ENCODE results near the gene CBX4. TPM values are rescaled to one million over a fixed set of nuclear protein-coding genes. Genes with fewer than 3 reads are reported as not detected.

CBX4 gene
- total and polyA plus RNA-seq, 2 of the 13 experiments (the other 11 are each of a cell fraction or from before 2014, with no cell fraction given): 25.8 to 50.8 TPM

DNA sequence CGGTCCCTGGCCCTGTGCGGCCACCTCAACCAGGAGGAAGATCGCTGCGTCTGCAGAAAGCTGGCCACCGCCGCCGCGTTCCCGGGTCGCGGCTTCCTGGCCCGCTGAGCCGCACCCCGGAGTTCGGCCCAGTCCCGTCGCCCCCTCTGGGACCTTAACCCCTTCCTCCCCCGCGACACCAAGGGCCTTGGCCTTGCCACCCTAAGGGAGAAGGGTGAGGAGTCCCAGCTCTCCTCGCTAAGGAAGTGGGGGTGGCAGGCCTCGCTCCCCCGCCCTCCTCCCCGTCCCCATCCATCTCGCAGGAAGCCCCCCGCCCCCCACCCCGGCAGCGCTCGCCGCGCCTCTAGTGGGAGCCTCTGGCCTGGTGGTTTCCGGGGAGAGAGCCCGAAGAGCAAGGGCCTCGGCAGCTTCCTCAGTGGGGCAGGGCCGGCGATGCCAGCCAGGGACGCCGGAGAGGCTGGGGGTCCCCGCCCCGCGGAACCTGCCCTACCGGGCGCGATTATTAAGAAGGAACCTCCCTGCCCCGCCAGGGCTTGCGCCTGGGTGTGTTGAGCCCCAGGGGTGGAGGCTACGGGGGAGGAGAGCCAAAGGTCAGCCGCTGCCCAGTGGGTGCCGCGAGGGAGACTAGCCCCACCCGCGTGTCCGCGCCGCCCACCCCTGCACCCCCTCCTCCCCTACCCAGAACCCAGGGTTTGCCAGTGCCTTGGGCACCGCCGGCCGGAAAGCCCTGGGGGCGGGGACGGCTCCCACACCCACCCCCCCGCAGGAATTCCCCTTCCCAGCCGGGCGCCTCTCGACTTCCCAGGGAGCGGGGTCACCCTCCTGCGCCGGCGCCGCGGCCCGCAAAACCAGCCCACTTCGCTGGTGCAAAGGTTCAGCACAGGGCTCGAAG, 6.8 kb downstream of the CBX4 start (continued):
- TF ChIP-seq, protein P1, sequence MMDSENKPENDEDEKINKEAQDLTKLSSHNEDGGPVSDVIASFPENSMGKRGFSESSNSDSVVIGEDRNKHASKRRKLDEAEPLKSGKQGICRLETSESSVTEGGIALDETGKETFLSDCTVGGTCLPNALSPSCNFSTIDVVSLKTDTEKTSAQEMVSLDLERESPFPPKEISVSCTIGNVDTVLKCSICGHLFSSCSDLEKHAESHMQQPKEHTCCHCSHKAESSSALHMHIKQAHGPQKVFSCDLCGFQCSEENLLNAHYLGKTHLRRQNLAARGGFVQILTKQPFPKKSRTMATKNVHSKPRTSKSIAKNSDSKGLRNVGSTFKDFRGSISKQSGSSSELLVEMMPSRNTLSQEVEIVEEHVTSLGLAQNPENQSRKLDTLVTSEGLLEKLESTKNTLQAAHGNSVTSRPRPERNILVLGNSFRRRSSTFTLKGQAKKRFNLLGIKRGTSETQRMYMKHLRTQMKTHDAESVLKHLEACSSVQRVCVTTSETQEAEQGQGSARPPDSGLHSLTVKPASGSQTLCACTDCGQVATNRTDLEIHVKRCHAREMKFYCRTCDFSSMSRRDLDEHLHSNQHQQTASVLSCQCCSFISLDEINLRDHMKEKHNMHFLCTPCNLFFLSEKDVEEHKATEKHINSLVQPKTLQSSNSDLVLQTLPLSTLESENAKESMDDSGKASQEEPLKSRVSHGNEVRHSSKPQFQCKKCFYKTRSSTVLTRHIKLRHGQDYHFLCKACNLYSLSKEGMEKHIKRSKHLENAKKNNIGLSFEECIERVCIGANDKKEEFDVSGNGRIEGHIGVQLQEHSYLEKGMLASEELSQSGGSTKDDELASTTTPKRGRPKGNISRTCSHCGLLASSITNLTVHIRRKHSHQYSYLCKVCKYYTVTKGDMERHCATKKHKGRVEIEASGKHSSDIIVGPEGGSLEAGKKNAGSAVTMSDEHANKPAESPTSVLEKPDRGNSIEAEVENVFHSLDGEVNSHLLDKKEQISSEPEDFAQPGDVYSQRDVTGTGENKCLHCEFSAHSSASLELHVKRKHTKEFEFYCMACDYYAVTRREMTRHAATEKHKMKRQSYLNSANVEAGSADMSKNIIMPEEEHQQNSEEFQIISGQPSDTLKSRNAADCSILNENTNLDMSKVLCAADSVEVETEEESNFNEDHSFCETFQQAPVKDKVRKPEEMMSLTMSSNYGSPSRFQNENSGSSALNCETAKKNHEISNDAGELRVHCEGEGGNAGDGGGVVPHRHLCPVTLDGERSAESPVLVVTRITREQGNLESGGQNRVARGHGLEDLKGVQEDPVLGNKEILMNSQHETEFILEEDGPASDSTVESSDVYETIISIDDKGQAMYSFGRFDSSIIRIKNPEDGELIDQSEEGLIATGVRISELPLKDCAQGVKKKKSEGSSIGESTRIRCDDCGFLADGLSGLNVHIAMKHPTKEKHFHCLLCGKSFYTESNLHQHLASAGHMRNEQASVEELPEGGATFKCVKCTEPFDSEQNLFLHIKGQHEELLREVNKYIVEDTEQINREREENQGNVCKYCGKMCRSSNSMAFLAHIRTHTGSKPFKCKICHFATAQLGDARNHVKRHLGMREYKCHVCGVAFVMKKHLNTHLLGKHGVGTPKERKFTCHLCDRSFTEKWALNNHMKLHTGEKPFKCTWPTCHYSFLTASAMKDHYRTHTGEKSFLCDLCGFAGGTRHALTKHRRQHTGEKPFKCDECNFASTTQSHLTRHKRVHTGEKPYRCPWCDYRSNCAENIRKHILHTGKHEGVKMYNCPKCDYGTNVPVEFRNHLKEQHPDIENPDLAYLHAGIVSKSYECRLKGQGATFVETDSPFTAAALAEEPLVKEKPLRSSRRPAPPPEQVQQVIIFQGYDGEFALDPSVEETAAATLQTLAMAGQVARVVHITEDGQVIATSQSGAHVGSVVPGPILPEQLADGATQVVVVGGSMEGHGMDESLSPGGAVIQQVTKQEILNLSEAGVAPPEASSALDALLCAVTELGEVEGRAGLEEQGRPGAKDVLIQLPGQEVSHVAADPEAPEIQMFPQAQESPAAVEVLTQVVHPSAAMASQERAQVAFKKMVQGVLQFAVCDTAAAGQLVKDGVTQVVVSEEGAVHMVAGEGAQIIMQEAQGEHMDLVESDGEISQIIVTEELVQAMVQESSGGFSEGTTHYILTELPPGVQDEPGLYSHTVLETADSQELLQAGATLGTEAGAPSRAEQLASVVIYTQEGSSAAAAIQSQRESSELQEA (CRISPR knock-in tag; IDR thresholded peaks at IDR 0.05; ENCODE audit: not compliant biosample characterization): peak; percentile 49
- TF ChIP-seq, protein P2, sequence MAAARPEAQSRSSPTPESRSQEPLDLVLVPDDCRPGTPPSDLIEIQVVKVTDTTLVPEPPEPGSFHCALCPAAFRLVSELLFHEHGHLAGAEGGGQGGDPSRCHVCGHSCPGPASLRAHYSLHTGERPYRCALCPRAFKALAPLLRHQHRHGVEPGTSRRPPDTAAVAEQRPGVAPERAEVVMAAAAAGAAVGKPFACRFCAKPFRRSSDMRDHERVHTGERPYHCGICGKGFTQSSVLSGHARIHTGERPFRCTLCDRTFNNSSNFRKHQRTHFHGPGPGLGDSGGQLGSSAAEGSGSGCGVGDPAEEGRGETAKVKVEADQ (CRISPR knock-in tag; IDR thresholded peaks at IDR 0.05; ENCODE audit: borderline replicate concordance): peak; percentile 64; the same call in 1 of the 2 replicates
- TF ChIP-seq ZNF274 (CRISPR knock-in tag; IDR thresholded peaks at IDR 0.05): peak; percentile 63
- TF ChIP-seq, protein P3, sequence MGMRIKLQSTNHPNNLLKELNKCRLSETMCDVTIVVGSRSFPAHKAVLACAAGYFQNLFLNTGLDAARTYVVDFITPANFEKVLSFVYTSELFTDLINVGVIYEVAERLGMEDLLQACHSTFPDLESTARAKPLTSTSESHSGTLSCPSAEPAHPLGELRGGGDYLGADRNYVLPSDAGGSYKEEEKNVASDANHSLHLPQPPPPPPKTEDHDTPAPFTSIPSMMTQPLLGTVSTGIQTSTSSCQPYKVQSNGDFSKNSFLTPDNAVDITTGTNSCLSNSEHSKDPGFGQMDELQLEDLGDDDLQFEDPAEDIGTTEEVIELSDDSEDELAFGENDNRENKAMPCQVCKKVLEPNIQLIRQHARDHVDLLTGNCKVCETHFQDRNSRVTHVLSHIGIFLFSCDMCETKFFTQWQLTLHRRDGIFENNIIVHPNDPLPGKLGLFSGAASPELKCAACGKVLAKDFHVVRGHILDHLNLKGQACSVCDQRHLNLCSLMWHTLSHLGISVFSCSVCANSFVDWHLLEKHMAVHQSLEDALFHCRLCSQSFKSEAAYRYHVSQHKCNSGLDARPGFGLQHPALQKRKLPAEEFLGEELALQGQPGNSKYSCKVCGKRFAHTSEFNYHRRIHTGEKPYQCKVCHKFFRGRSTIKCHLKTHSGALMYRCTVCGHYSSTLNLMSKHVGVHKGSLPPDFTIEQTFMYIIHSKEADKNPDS (CRISPR knock-in tag; IDR thresholded peaks at IDR 0.05): no peak
- 0 out of 2 replicates have a peak, but pooled peaks have one; percentile 16 for TF ChIP-seq IRF2 (CRISPR knock-in tag; IDR thresholded peaks at IDR 0.05)
- TF ChIP-seq CEBPG (CRISPR knock-in tag; IDR thresholded peaks at IDR 0.05): 0 out of 2 replicates have a peak, but pooled peaks have one; percentile 4
- TF ChIP-seq ZNF768 (CRISPR knock-in tag; IDR thresholded peaks at IDR 0.05): peak; percentile 58; the same call in 1 of the 2 replicates
- TF ChIP-seq ERF (CRISPR knock-in tag; IDR thresholded peaks at IDR 0.05): peak; percentile 12; the same call in 1 of the 2 replicates
- TF ChIP-seq EP300 (IDR thresholded peaks at IDR 0.05; ENCODE audit: low read depth in 2 of 2, low read length in 2 of 2): peak in 1 of 2 experiments; percentile 62; a peak in 1 of 4 replicates
- no peak; the same call in 1 of the 2 replicates for TF ChIP-seq EP300 (CRISPR knock-in tag; IDR thresholded peaks at IDR 0.05; ENCODE audit: borderline replicate concordance)
- TF ChIP-seq ZNF788 (CRISPR knock-in tag; IDR thresholded peaks at IDR 0.05; ENCODE audit: borderline replicate concordance): no peak; the same call in 1 of the 2 replicates
- TF ChIP-seq ZNF337 (CRISPR knock-in tag; IDR thresholded peaks at IDR 0.05; ENCODE audit: borderline replicate concordance, low read depth): peak; percentile 64; the same call in 1 of the 2 replicates
- TF ChIP-seq PAWR (CRISPR knock-in tag; IDR thresholded peaks at IDR 0.05; ENCODE audit: borderline replicate concordance): no peak
- TF ChIP-seq ZNF496 (CRISPR knock-in tag; IDR thresholded peaks at IDR 0.05; ENCODE audit: insufficient replicate concordance): no peak
- no peak for TF ChIP-seq ZBTB21 (CRISPR knock-in tag; IDR thresholded peaks at IDR 0.05)
- no peak for TF ChIP-seq NFIB (CRISPR knock-in tag; IDR thresholded peaks at IDR 0.05; ENCODE audit: borderline replicate concordance)
- peak; percentile 27; the same call in 1 of the 2 replicates for TF ChIP-seq CBFB (CRISPR knock-in tag; IDR thresholded peaks at IDR 0.05)
